Peyer's patch (tissue), 4 donors: ENCODE results near the gene DRGX.

Source experiments
- POLR2A ChIP-seq, 2 donors: fragments of 450-650 bp; IDR thresholded peaks; one replicate each; pipeline ENCODE4 v1.5.1; 2017; ENCODE audit warnings: antibody characterized with exemption in 2 of 2, mild to moderate bottlenecking in 2 of 2, moderate library complexity in 2 of 2
- TF ChIP-seq, protein P1 (sequence below), 6 experiments: fragments of 450-650 bp in 4 of 6; fragments of 200-600 bp in 2 of 6; sonication (generic) in 1 of 6; IDR thresholded peaks; one replicate each; pipeline ENCODE4 v1.5.1; 2017 to 2019; ENCODE audit warnings: antibody characterized with exemption in 6 of 6, mild to moderate bottlenecking in 3 of 6, moderate library complexity in 1 of 6

GRCh38 chr10:49384268-49384953 lies 11.5 kb downstream of the DRGX start:
- TF ChIP-seq, protein P1, sequence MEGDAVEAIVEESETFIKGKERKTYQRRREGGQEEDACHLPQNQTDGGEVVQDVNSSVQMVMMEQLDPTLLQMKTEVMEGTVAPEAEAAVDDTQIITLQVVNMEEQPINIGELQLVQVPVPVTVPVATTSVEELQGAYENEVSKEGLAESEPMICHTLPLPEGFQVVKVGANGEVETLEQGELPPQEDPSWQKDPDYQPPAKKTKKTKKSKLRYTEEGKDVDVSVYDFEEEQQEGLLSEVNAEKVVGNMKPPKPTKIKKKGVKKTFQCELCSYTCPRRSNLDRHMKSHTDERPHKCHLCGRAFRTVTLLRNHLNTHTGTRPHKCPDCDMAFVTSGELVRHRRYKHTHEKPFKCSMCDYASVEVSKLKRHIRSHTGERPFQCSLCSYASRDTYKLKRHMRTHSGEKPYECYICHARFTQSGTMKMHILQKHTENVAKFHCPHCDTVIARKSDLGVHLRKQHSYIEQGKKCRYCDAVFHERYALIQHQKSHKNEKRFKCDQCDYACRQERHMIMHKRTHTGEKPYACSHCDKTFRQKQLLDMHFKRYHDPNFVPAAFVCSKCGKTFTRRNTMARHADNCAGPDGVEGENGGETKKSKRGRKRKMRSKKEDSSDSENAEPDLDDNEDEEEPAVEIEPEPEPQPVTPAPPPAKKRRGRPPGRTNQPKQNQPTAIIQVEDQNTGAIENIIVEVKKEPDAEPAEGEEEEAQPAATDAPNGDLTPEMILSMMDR (IDR thresholded peaks at IDR 0.05): no peak
- TF ChIP-seq POLR2A (IDR thresholded peaks at IDR 0.05): no peak
